Measurements from ENCODE around the gene SLC9A9. TPM values are rescaled to one million over a fixed set of nuclear protein-coding genes. Genes with fewer than 3 reads are reported as not detected.

The SLC9A9 gene
- polyA plus RNA-seq, 6 donors from 2014 or later: 16.9 to 31.5 (median 24.7) TPM

GRCh38 chr3:143574933-143575332 lies 273.3 kb downstream of the SLC9A9 start:
- no peak overlapping the region for H3K27ac Mint-ChIP-seq
- DNase-seq: no peak
- peaks cover 0 to 10% (median 0%) of the 10 kb centered on the region in 3 donors for H3K4me1 Mint-ChIP-seq
- H3K36me3 Mint-ChIP-seq: peaks cover 7 to 37% of the 10 kb centered on the region in 2 donors
- H3K9me3 Mint-ChIP-seq: peaks cover 0 to 5% (median 0%) of the 10 kb centered on the region in 7 donors
- no peaks in the 10 kb centered on the region for H3K27me3 Mint-ChIP-seq
- no peak for ATAC-seq (ENCODE audit: low read depth in 2 of 2)
- no peak overlapping the region for H3K4me3 Mint-ChIP-seq

- peak overlapping the region in 3 of 6 donors; percentile 3 to 71 (median 5) for H3K27ac Mint-ChIP-seq
- ATAC-seq (ENCODE audit: low read depth in 2 of 2): no peak
- H3K9me3 Mint-ChIP-seq: peaks cover 0 to 5% (median 0%) of the 10 kb centered on the region in 7 donors
- H3K27me3 Mint-ChIP-seq: no peaks in the 10 kb centered on the region
- DNase-seq: no peak
- H3K4me3 Mint-ChIP-seq: no peak overlapping the region
- H3K4me1 Mint-ChIP-seq: peaks cover 0 to 10% (median 0%) of the 10 kb centered on the region in 3 donors
- peaks cover 9 to 37% of the 10 kb centered on the region in 2 donors for H3K36me3 Mint-ChIP-seq
Measured at GRCh38 chr3:143573610-143574303, 274.5 kb downstream of the SLC9A9 start.

- DNase-seq (no peak), ATAC-seq (ENCODE audit: low read depth in 2 of 2) (no peak)
- Mint-ChIP-seq H3K36me3 (peaks cover 4 to 21% of the 10 kb centered on the region in 2 donors), H3K4me3 (no peak overlapping the region), H3K9me3 (peaks cover 0 to 2% (median 0%) of the 10 kb centered on the region in 7 donors), H3K27me3 (no peaks in the 10 kb centered on the region), H3K27ac (no peak overlapping the region), H3K4me1 (peaks cover 7 to 20% (median 8%) of the 10 kb centered on the region in 3 donors)
Measured at GRCh38 chr3:143571548-143571947, 276.7 kb downstream of the SLC9A9 start.

GRCh38 chr3:143567823-143568222 lies 280.4 kb downstream of the SLC9A9 start:
- no peak for ATAC-seq (ENCODE audit: low read depth in 2 of 2)
- Mint-ChIP-seq H3K36me3 (peaks cover 0 to 4% of the 10 kb centered on the region in 2 donors), H3K4me1 (peaks cover 19 to 29% (median 24%) of the 10 kb centered on the region in 3 donors), H3K27ac (peak overlapping the region in 1 of 6 donors; percentile 37), H3K27me3 (no peaks in the 10 kb centered on the region), H3K4me3 (no peak overlapping the region), H3K9me3 (peaks cover 0 to 2% (median 0%) of the 10 kb centered on the region in 7 donors)
- DNase-seq: no peak

- peak overlapping the region in 1 of 6 donors; percentile 79 for H3K27ac Mint-ChIP-seq
- no peak for DNase-seq
- H3K4me1 Mint-ChIP-seq: peaks cover 19 to 24% (median 19%) of the 10 kb centered on the region in 3 donors
- peaks cover 0 to 2% (median 0%) of the 10 kb centered on the region in 7 donors for H3K9me3 Mint-ChIP-seq
- peaks cover 0 to 4% of the 10 kb centered on the region in 2 donors for H3K36me3 Mint-ChIP-seq
- no peak for ATAC-seq (ENCODE audit: low read depth in 2 of 2)
- no peaks in the 10 kb centered on the region for H3K27me3 Mint-ChIP-seq
- no peak overlapping the region for H3K4me3 Mint-ChIP-seq
Measured at GRCh38 chr3:143565951-143566350, 282.3 kb downstream of the SLC9A9 start.

- Mint-ChIP-seq H3K9me3 (peaks cover 0 to 7% (median 3%) of the 10 kb centered on the region in 7 donors), H3K4me1 (peaks cover 19 to 24% (median 19%) of the 10 kb centered on the region in 3 donors), H3K27me3 (no peaks in the 10 kb centered on the region), H3K36me3 (peaks cover 0 to 5% of the 10 kb centered on the region in 2 donors), H3K4me3 (no peak overlapping the region), H3K27ac (no peak overlapping the region)
- DNase-seq (no peak), ATAC-seq (ENCODE audit: low read depth in 2 of 2) (no peak)
Measured at GRCh38 chr3:143563786-143564185, 284.5 kb downstream of the SLC9A9 start.

GRCh38 chr3:143562789-143563188 lies 285.5 kb downstream of the SLC9A9 start:
- no peaks in the 10 kb centered on the region for H3K27me3 Mint-ChIP-seq
- peaks cover 8 to 11% of the 10 kb centered on the region in 2 donors for H3K36me3 Mint-ChIP-seq
- DNase-seq: no peak
- peaks cover 16 to 24% (median 19%) of the 10 kb centered on the region in 3 donors for H3K4me1 Mint-ChIP-seq
- H3K27ac Mint-ChIP-seq: no peak overlapping the region
- peaks cover 0 to 16% (median 12%) of the 10 kb centered on the region in 7 donors for H3K9me3 Mint-ChIP-seq
- H3K4me3 Mint-ChIP-seq: peak overlapping the region in 1 of 8 donors; percentile 23
- no peak for ATAC-seq (ENCODE audit: low read depth in 2 of 2)

- Mint-ChIP-seq H3K4me3 (no peak overlapping the region), H3K4me1 (peaks cover 0 to 3% (median 2%) of the 10 kb centered on the region in 3 donors), H3K27ac (no peak overlapping the region), H3K36me3 (peaks cover 26 to 38% of the 10 kb centered on the region in 2 donors), H3K9me3 (peaks cover 6 to 44% (median 27%) of the 10 kb centered on the region in 7 donors), H3K27me3 (no peaks in the 10 kb centered on the region)
- ATAC-seq (ENCODE audit: low read depth in 2 of 2): no peak
- DNase-seq: no peak
Measured at GRCh38 chr3:143559296-143559695, 289.0 kb downstream of the SLC9A9 start.

- Mint-ChIP-seq H3K4me1 (peaks cover 9 to 19% (median 9%) of the 10 kb centered on the region in 3 donors), H3K9me3 (peaks cover 6 to 34% (median 20%) of the 10 kb centered on the region in 7 donors), H3K4me3 (peak overlapping the region in 1 of 8 donors; percentile 31), H3K27me3 (no peaks in the 10 kb centered on the region), H3K27ac (peak overlapping the region in 1 of 6 donors; percentile 93), H3K36me3 (peaks cover 42 to 47% of the 10 kb centered on the region in 2 donors)
- ATAC-seq (ENCODE audit: low read depth in 2 of 2): no peak
- DNase-seq: no peak
Measured at GRCh38 chr3:143552851-143553250, 295.4 kb downstream of the SLC9A9 start.

GRCh38 chr3:143551761-143552160 lies 296.5 kb downstream of the SLC9A9 start:
- no peak for DNase-seq
- Mint-ChIP-seq H3K9me3 (peaks cover 6 to 24% (median 13%) of the 10 kb centered on the region in 7 donors), H3K4me1 (peaks cover 9 to 19% (median 9%) of the 10 kb centered on the region in 3 donors), H3K4me3 (no peak overlapping the region), H3K36me3 (peaks cover 42 to 52% of the 10 kb centered on the region in 2 donors), H3K27me3 (no peaks in the 10 kb centered on the region), H3K27ac (peak overlapping the region in 3 of 6 donors; percentile 37 to 71 (median 44))
- peak in 1 of 2 donors; percentile 63 for ATAC-seq (ENCODE audit: low read depth in 2 of 2)

GRCh38 chr3:143548861-143549497 lies 299.3 kb downstream of the SLC9A9 start:
- Mint-ChIP-seq H3K4me3 (no peak overlapping the region), H3K4me1 (peaks cover 6 to 17% (median 9%) of the 10 kb centered on the region in 3 donors), H3K27me3 (no peaks in the 10 kb centered on the region), H3K27ac (no peak overlapping the region), H3K36me3 (peaks cover 40 to 49% of the 10 kb centered on the region in 2 donors), H3K9me3 (peaks cover 5 to 18% (median 11%) of the 10 kb centered on the region in 7 donors)
- no peak for ATAC-seq (ENCODE audit: low read depth in 2 of 2)
- DNase-seq: no peak

- peaks cover 5 to 24% (median 11%) of the 10 kb centered on the region in 7 donors for H3K9me3 Mint-ChIP-seq
- H3K27ac Mint-ChIP-seq: no peak overlapping the region
- peaks cover 40 to 49% of the 10 kb centered on the region in 2 donors for H3K36me3 Mint-ChIP-seq
- H3K4me3 Mint-ChIP-seq: no peak overlapping the region
- no peaks in the 10 kb centered on the region for H3K27me3 Mint-ChIP-seq
- ATAC-seq (ENCODE audit: low read depth in 2 of 2): no peak
- peaks cover 6 to 17% (median 9%) of the 10 kb centered on the region in 3 donors for H3K4me1 Mint-ChIP-seq
- DNase-seq: no peak
Measured at GRCh38 chr3:143548393-143548792, 299.9 kb downstream of the SLC9A9 start.

- H3K27ac Mint-ChIP-seq: peak overlapping the region in 2 of 6 donors; percentile 26 to 31
- H3K9me3 Mint-ChIP-seq: peaks cover 0 to 9% (median 6%) of the 10 kb centered on the region in 7 donors
- ATAC-seq (ENCODE audit: low read depth in 2 of 2): no peak
- no peaks in the 10 kb centered on the region for H3K27me3 Mint-ChIP-seq
- H3K4me1 Mint-ChIP-seq: peaks cover 12 to 36% (median 25%) of the 10 kb centered on the region in 3 donors
- H3K36me3 Mint-ChIP-seq: peaks cover 0 to 4% of the 10 kb centered on the region in 2 donors
- DNase-seq: no peak
- H3K4me3 Mint-ChIP-seq: no peak overlapping the region
Measured at GRCh38 chr3:143538577-143538981, 309.7 kb downstream of the SLC9A9 start.
